Astrocyte (in vitro differentiated cells and primary cell): ENCODE data around the gene UVRAG. TPM values are rescaled to one million over a fixed set of nuclear protein-coding genes. Genes with fewer than 3 reads are reported as not detected.

ENCODE experiments used
- DNase-seq: peaks from one replicate; pipeline ENCODE4 v3.0.0-alpha.2; 2010; ENCODE audit warnings: low read depth
- FAIRE-seq: peaks from 2 replicates; lab custom pipeline; 2011; peaks lifted over from hg19 to GRCh38; lab: Jason Lieb, UNC
- H2AFZ ChIP-seq: 2 replicates; pipeline ENCODE4 v1.6.0; 2012; ENCODE audit warnings: low read depth, low read length, inconsistent platforms
- H3K27ac ChIP-seq: 2 replicates; pipeline ENCODE4 v1.5.1; 2011; ENCODE audit warnings: low read depth, low read length, inconsistent platforms
- H3K27me3 ChIP-seq: 2 replicates; pipeline ENCODE4 v1.6.0; 2011; ENCODE audit warnings: low read length, inconsistent platforms; ENCODE audit not compliant: insufficient read depth
- H3K36me3 ChIP-seq: 2 replicates; pipeline ENCODE4 v1.5.1; 2011; ENCODE audit warnings: low read length, inconsistent platforms; ENCODE audit not compliant: insufficient read depth
- H3K4me1 ChIP-seq: 2 replicates; pipeline ENCODE4 v1.5.1; 2011; ENCODE audit warnings: low read length, inconsistent platforms; ENCODE audit not compliant: insufficient read depth
- H3K4me2 ChIP-seq: 2 replicates; pipeline ENCODE4 v1.6.0; 2012; ENCODE audit warnings: low read length, inconsistent platforms
- H3K4me3 ChIP-seq: 2 replicates; pipeline ENCODE4 v1.5.1; 2011; ENCODE audit warnings: low read depth, mild to moderate bottlenecking, low read length, inconsistent platforms; ENCODE audit not compliant: insufficient read depth
- H3K79me2 ChIP-seq: 2 replicates; pipeline ENCODE4 v1.6.0; 2012; ENCODE audit warnings: mild to moderate bottlenecking, low read length, inconsistent platforms; ENCODE audit not compliant: insufficient read depth
- H3K9ac ChIP-seq: 2 replicates; pipeline ENCODE4 v1.6.0; 2012; ENCODE audit warnings: mild to moderate bottlenecking, low read length, inconsistent platforms
- H3K9me3 ChIP-seq: 2 replicates; pipeline ENCODE4 v1.5.1; 2012; ENCODE audit warnings: low read depth, mild to moderate bottlenecking, low read length, inconsistent platforms; ENCODE audit not compliant: insufficient read depth
- H4K20me1 ChIP-seq: 2 replicates; pipeline ENCODE4 v1.6.0; 2012; ENCODE audit warnings: low read length, inconsistent platforms; ENCODE audit not compliant: insufficient read depth
- H3K27ac Mint-ChIP-seq: one replicate; pipeline ENCODE4 v1.8.0; 2021; ENCODE audit warnings: mild to moderate bottlenecking, mixed read lengths; ENCODE audit not compliant: unreplicated experiment
- H3K27me3 Mint-ChIP-seq: one replicate; pipeline ENCODE4 v1.8.0; 2021; ENCODE audit warnings: low read depth, mixed read lengths; ENCODE audit not compliant: unreplicated experiment
- H3K36me3 Mint-ChIP-seq: one replicate; pipeline ENCODE4 v1.8.0; 2021; ENCODE audit warnings: low read depth, mixed read lengths; ENCODE audit not compliant: unreplicated experiment
- H3K4me1 Mint-ChIP-seq: one replicate; pipeline ENCODE4 v1.8.0; 2021; ENCODE audit warnings: low read depth, mixed read lengths; ENCODE audit not compliant: unreplicated experiment
- H3K4me3 Mint-ChIP-seq: one replicate; pipeline ENCODE4 v1.8.0; 2021; ENCODE audit warnings: mild to moderate bottlenecking, moderate library complexity, mixed read lengths; ENCODE audit not compliant: unreplicated experiment
- H3K9me3 Mint-ChIP-seq: one replicate; pipeline ENCODE4 v1.8.0; 2021; ENCODE audit warnings: mild to moderate bottlenecking, mixed read lengths; ENCODE audit not compliant: unreplicated experiment
- CTCF ChIP-seq: IDR thresholded peaks from 2 replicates; pipeline ENCODE4 v1.5.1; 2011; ENCODE audit warnings: low read depth, mild to moderate bottlenecking, inconsistent platforms, low read length, moderate library complexity; ENCODE audit not compliant: insufficient read depth
- EZH2 ChIP-seq: IDR thresholded peaks from 2 replicates; pipeline ENCODE4 v1.6.1; 2012; ENCODE audit warnings: mild to moderate bottlenecking, low read length, inconsistent platforms; ENCODE audit not compliant: insufficient read depth
- total RNA-seq: library from RNA; stranded (reverse); gene quantifications from 2 replicates; pipeline ENCODE4 v1.2.1, GENCODE V29; 2021

UVRAG gene
- total RNA-seq, 1 donor from 2014 or later = 15.3 TPM

GRCh38 chr11:75809111-75809510, 5.9 kb upstream of the UVRAG start:
- no peak for FAIRE-seq
- DNase-seq = no peak
- Histone ChIP-seq H3K27me3 (no peaks in the 10 kb centered on the region), H4K20me1 (no peaks in the 10 kb centered on the region), H2AFZ (no peak overlapping the region), H3K27ac (no peak overlapping the region), H3K4me3 (no peak overlapping the region), H3K9me3 (no peaks in the 10 kb centered on the region), H3K9ac (no peak overlapping the region), H3K36me3 (no peaks in the 10 kb centered on the region), H3K4me1 (peaks cover 9% of the 10 kb centered on the region), H3K4me2 (no peak overlapping the region), H3K79me2 (no peaks in the 10 kb centered on the region)
- Mint-ChIP-seq H3K27ac (no peak overlapping the region), H3K36me3 (no peaks in the 10 kb centered on the region), H3K4me3 (no peak overlapping the region), H3K27me3 (no peaks in the 10 kb centered on the region), H3K4me1 (peaks cover 5% of the 10 kb centered on the region), H3K9me3 (no peaks in the 10 kb centered on the region)
- TF ChIP-seq CTCF = no peak
- TF ChIP-seq EZH2 = no peak

- no peak overlapping the region for H3K4me3 Mint-ChIP-seq
- no peak overlapping the region for H3K27ac ChIP-seq
- H3K27me3 Mint-ChIP-seq = no peaks in the 10 kb centered on the region
- H3K9me3 Mint-ChIP-seq = no peaks in the 10 kb centered on the region
- H4K20me1 ChIP-seq = no peaks in the 10 kb centered on the region
- H2AFZ ChIP-seq = no peak overlapping the region
- no peaks in the 10 kb centered on the region for H3K79me2 ChIP-seq
- TF ChIP-seq EZH2 (no peak), CTCF (no peak)
- FAIRE-seq = no peak
- H3K36me3 Mint-ChIP-seq = no peaks in the 10 kb centered on the region
- H3K4me1 Mint-ChIP-seq = peaks cover 5% of the 10 kb centered on the region
- H3K36me3 ChIP-seq = no peaks in the 10 kb centered on the region
- DNase-seq = no peak
- no peak overlapping the region for H3K4me3 ChIP-seq
- H3K27me3 ChIP-seq = no peaks in the 10 kb centered on the region
- H3K4me2 ChIP-seq = no peak overlapping the region
- no peaks in the 10 kb centered on the region for H3K9me3 ChIP-seq
- no peak overlapping the region for H3K9ac ChIP-seq
- no peak overlapping the region for H3K27ac Mint-ChIP-seq
- H3K4me1 ChIP-seq = peaks cover 14% of the 10 kb centered on the region
Measured at GRCh38 chr11:75809991-75810390, 5.0 kb upstream of the UVRAG start.

GRCh38 chr11:75810637-75811390, 4.2 kb upstream of the UVRAG start:
- Mint-ChIP-seq H3K27me3 (no peaks in the 10 kb centered on the region), H3K9me3 (no peaks in the 10 kb centered on the region)
- peaks cover 6% of the 10 kb centered on the region for H3K79me2 ChIP-seq

More at GRCh38 chr11:75810637-75811390, 4.2 kb upstream of the UVRAG start:
- Mint-ChIP-seq H3K36me3 (no peaks in the 10 kb centered on the region), H3K4me3 (no peak overlapping the region), H3K4me1 (peaks cover 5% of the 10 kb centered on the region), H3K27ac (no peak overlapping the region)
- H3K27ac ChIP-seq = no peak overlapping the region
- H3K4me2 ChIP-seq = no peak overlapping the region
- H3K4me3 ChIP-seq = no peak overlapping the region
- no peak overlapping the region for H2AFZ ChIP-seq
- H3K4me1 ChIP-seq = peaks cover 14% of the 10 kb centered on the region
- no peak for FAIRE-seq
- H3K36me3 ChIP-seq = no peaks in the 10 kb centered on the region
- no peaks in the 10 kb centered on the region for H3K9me3 ChIP-seq
- peaks cover under 1% of the 10 kb centered on the region for H4K20me1 ChIP-seq
- no peaks in the 10 kb centered on the region for H3K27me3 ChIP-seq
- no peak for TF ChIP-seq EZH2
- no peak for TF ChIP-seq CTCF
- DNase-seq = no peak
- no peak overlapping the region for H3K9ac ChIP-seq
